IPS DF 6.9 (cell line): ENCODE measurements around the gene PLEKHA7.

Source experiments
- DNase-seq: peaks from one replicate; pipeline ENCODE4 v3.0.0-alpha.2; 2013; ENCODE audit warnings: low read depth, low spot score
- H3K27ac ChIP-seq: one replicate; pipeline ENCODE4 v1.5.1; 2013; ENCODE audit warnings: low read length, control low read depth
- H3K27me3 ChIP-seq: 2 replicates; pipeline ENCODE4 v1.6.1; 2013; ENCODE audit warnings: mild to moderate bottlenecking, low read length; ENCODE audit not compliant: control insufficient read depth, insufficient read depth
- H3K36me3 ChIP-seq: 2 replicates; pipeline ENCODE4 v1.6.1; 2013; ENCODE audit warnings: low read length; ENCODE audit not compliant: control insufficient read depth, insufficient read depth
- H3K4me1 ChIP-seq: 2 replicates; pipeline ENCODE4 v1.6.1; 2013; ENCODE audit warnings: low read length; ENCODE audit not compliant: control insufficient read depth, insufficient read depth
- H3K4me3 ChIP-seq: 2 replicates; pipeline ENCODE4 v1.5.1; 2013; ENCODE audit warnings: mild to moderate bottlenecking, low read length
- H3K9me3 ChIP-seq: 2 replicates; pipeline ENCODE4 v1.6.1; 2013; ENCODE audit warnings: low read length, inconsistent platforms; ENCODE audit not compliant: control insufficient read depth, insufficient read depth
- WGBS: extraction: QIAGEN DNeasy Blood & Tissue Kit; methylation state at CpG from one replicate; pipeline ENCODE4 v1.1.7; 2013; ENCODE audit warnings: mixed read lengths, missing lambda C conversion rate; ENCODE audit not compliant: insufficient read length, insufficient coverage; 5-methylcytosine and 5-hydroxymethylcytosine counted together

The PLEKHA7 gene

DNA sequence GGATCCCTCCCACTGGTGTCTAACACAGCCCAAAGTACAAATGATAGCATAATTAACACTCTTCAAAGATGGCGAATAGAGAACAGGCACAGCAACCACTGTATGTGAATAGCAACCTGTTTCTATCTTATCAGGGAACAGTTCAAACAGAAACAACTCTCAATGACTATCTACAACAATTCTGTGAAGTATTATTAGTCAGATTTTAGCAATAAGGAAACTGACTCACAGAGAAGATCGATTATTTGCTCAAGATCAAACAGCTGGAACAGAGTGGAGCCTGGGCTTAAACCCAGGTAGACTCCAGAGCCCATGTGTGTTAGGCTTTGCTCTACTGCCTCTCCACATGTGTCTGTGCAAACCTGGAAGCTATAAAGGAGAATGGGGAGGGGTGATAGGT lies 187.1 kb downstream of the PLEKHA7 start:
- no peaks in the 10 kb centered on the region for H3K36me3 ChIP-seq

DNA sequence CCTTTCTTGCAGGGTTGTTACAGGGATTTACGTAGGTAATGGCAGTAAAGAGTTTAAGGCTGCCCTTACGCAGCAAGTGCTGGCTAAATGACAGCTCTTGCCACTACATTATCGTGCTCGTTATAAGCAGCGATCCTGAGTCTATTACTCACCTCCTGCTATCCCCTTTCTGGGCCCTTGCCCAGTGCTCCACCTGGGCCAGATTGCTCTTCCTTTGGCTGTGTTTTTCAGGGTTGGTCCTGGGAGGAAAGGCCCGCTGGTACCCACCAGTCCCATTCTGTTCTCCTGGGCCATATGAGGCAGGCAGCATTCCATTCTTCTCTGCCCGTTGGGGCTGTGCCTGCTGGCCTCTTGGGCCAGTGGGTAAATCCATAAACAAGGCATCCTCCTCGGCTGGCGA lies 188.2 kb downstream of the PLEKHA7 start:
- no peaks in the 10 kb centered on the region for H3K36me3 ChIP-seq
- no peak overlapping the region for H3K4me3 ChIP-seq
- H3K27ac ChIP-seq, result no peak overlapping the region
- no peaks in the 10 kb centered on the region for H3K27me3 ChIP-seq
- H3K4me1 ChIP-seq, result no peaks in the 10 kb centered on the region
- WGBS, result no CpG with 5 or more reads among the region's 9 CpGs
- no peaks in the 10 kb centered on the region for H3K9me3 ChIP-seq
- no peak for DNase-seq

More for the DNA sequence above, 187.1 kb downstream of the PLEKHA7 start:
- Histone ChIP-seq H3K27ac (no peak overlapping the region), H3K9me3 (no peaks in the 10 kb centered on the region), H3K4me3 (no peak overlapping the region), H3K27me3 (no peaks in the 10 kb centered on the region), H3K4me1 (no peaks in the 10 kb centered on the region)
- no CpG with 5 or more reads among the region's 2 CpGs for WGBS
- DNase-seq, result no peak

GRCh38 chr11:16825101-16825500 lies 189.1 kb downstream of the PLEKHA7 start:
- no peaks in the 10 kb centered on the region for H3K9me3 ChIP-seq
- no peaks in the 10 kb centered on the region for H3K27me3 ChIP-seq
- H3K27ac ChIP-seq, result no peak overlapping the region
- no peak overlapping the region for H3K4me3 ChIP-seq
- H3K36me3 ChIP-seq, result no peaks in the 10 kb centered on the region
- no CpG with 5 or more reads among the region's 5 CpGs for WGBS
- no peak for DNase-seq
- no peaks in the 10 kb centered on the region for H3K4me1 ChIP-seq

DNA sequence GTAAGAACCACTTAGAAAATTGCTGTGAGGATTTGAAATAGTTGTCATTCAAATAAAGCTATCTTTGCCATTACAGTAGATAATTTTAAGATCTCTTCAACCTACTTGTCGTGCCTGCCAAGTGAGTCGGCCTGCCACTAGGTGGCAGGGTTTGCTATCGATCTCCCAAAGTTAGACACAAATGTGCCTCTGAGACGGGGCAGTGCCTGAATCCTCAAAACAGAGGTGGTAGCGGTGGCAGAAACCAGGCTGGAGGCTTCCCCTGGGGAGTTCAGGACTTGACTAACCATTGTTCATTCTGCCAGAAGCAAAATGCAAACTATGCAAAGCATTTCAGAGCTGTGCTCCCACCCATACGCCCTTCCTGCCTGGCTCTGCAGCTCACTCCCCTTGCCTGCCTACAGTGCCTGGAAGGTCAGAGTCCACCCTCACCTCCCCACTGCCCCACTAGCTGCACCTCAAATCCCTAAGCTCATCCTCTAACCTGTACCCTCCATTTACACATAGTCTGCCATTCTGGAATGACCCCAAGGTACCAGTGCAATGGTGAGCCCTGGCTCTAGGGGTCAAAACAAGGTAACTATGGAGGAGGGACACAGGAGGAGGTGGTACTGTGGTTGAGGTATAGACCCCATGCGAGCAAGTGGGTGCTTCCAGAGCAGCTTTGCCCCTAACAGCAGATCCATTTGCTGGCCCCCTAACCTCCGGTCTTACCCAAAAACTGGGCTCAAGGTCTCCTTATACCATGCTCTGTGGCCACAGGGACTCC lies 193.7 kb downstream of the PLEKHA7 start:
- no peaks in the 10 kb centered on the region for H3K4me1 ChIP-seq
- WGBS, result no CpG with 5 or more reads among the region's 8 CpGs
- H3K27me3 ChIP-seq, result no peaks in the 10 kb centered on the region
- H3K36me3 ChIP-seq, result no peaks in the 10 kb centered on the region; the same call in 1 of the 2 replicates
- peak; percentile 47 for DNase-seq
- H3K9me3 ChIP-seq, result no peaks in the 10 kb centered on the region
- no peak overlapping the region for H3K27ac ChIP-seq
- H3K4me3 ChIP-seq, result no peak overlapping the region

DNA sequence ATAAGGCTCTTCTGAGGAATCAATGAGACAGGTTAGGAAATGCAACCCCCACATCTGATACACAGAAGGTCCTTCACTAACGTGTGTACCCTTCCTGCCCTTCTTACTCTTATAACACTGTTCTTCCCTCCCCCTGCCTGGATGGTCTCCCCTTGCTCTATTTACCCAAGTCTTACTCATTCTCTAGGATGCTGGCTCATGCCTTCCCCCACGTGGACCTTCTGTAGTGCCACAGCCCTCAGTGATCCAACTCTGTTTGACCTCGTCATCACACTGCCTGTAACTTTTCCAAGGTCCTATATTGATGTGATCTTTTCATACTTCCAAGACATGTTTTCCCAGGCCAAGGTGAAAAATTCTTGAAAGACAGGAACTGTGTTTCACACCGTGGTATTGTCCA lies 195.9 kb downstream of the PLEKHA7 start:
- Histone ChIP-seq H3K4me1 (no peaks in the 10 kb centered on the region), H3K27me3 (no peaks in the 10 kb centered on the region), H3K4me3 (no peak overlapping the region), H3K27ac (no peak overlapping the region), H3K9me3 (no peaks in the 10 kb centered on the region), H3K36me3 (no peaks in the 10 kb centered on the region; the same call in 1 of the 2 replicates)
- DNase-seq, result no peak
- no CpG with 5 or more reads among the region's 4 CpGs for WGBS

GRCh38 chr11:16817351-16817750 lies 196.9 kb downstream of the PLEKHA7 start:
- no peak for DNase-seq
- no peak overlapping the region for H3K27ac ChIP-seq
- H3K36me3 ChIP-seq, result no peaks in the 10 kb centered on the region; the same call in 1 of the 2 replicates
- no peaks in the 10 kb centered on the region for H3K27me3 ChIP-seq
- H3K9me3 ChIP-seq, result no peaks in the 10 kb centered on the region
- no peak overlapping the region for H3K4me3 ChIP-seq
- no peaks in the 10 kb centered on the region for H3K4me1 ChIP-seq
- WGBS, result no CpG with 5 or more reads among the region's 4 CpGs

GRCh38 chr11:16816358-16817270 lies 197.6 kb downstream of the PLEKHA7 start:
- no peaks in the 10 kb centered on the region for H3K27me3 ChIP-seq
- no peaks in the 10 kb centered on the region; the same call in 1 of the 2 replicates for H3K36me3 ChIP-seq
- H3K4me1 ChIP-seq, result no peaks in the 10 kb centered on the region
- H3K9me3 ChIP-seq, result no peaks in the 10 kb centered on the region
- no peak overlapping the region for H3K27ac ChIP-seq
- no peak overlapping the region for H3K4me3 ChIP-seq
- DNase-seq, result no peak
- no CpG with 5 or more reads among the region's 32 CpGs for WGBS

- DNase-seq, result no peak
- Histone ChIP-seq H3K9me3 (no peaks in the 10 kb centered on the region), H3K36me3 (no peaks in the 10 kb centered on the region; the same call in 1 of the 2 replicates), H3K4me3 (no peak overlapping the region), H3K27me3 (no peaks in the 10 kb centered on the region), H3K4me1 (no peaks in the 10 kb centered on the region), H3K27ac (no peak overlapping the region)
- WGBS, result no CpG with 5 or more reads among the region's 23 CpGs
Observed at GRCh38 chr11:16815047-16815767, 199.0 kb downstream of the PLEKHA7 start.

GRCh38 chr11:16814410-16815046 lies 199.7 kb downstream of the PLEKHA7 start:
- Histone ChIP-seq H3K27ac (no peak overlapping the region), H3K4me3 (no peak overlapping the region), H3K4me1 (no peaks in the 10 kb centered on the region), H3K27me3 (no peaks in the 10 kb centered on the region), H3K9me3 (no peaks in the 10 kb centered on the region), H3K36me3 (no peaks in the 10 kb centered on the region; the same call in 1 of the 2 replicates)
- DNase-seq, result no peak
- no CpG with 5 or more reads among the region's 7 CpGs for WGBS

- no peak for DNase-seq
- H3K4me1 ChIP-seq, result no peaks in the 10 kb centered on the region
- H3K27ac ChIP-seq, result no peak overlapping the region
- no peak overlapping the region for H3K4me3 ChIP-seq
- WGBS, result no CpG with 5 or more reads among the region's 5 CpGs
- no peaks in the 10 kb centered on the region; the same call in 1 of the 2 replicates for H3K36me3 ChIP-seq
- no peaks in the 10 kb centered on the region for H3K9me3 ChIP-seq
- H3K27me3 ChIP-seq, result no peaks in the 10 kb centered on the region
Observed at GRCh38 chr11:16813126-16813525, 201.1 kb downstream of the PLEKHA7 start.
